ENCODE results near the gene SOAT2.

DNA sequence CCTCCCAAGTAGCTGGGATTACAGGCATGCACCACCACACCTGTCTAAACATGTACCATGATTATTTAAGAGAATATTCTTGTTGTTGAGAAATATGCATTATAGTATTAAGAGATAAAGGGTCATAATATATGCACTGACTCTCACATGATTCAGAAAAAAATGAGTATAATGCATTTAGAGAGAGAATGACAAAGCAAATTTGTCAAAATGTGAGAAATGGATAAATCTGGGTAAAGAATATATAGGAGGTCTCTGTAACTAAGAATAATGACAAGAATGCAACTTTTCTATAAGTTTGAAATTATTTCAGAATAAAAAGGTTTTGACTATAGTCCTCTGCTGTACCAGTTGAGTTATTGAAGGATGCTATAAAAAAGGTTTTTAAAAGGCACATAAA is 49.1 kb downstream of the SOAT2 start:
- TF ChIP-seq CTCF (IDR thresholded peaks at IDR 0.05): no peak
- no peak for TF ChIP-seq POLR2A (IDR thresholded peaks at IDR 0.05)

Measured in transverse colon (tissue), 3 donors.